Fibroblast of skin of abdomen (primary cell): ENCODE results near the gene TNFAIP8L3.
"Not testable (repeated sequence)": the region's sequence is repeated elsewhere in the genome, so short reads cannot be mapped to it uniquely, and the experiment has no call there.

Experiments used
- DNase-seq: peaks from one replicate; pipeline ENCODE4 v3.0.0-alpha.2; 2013

TNFAIP8L3 gene

DNA sequence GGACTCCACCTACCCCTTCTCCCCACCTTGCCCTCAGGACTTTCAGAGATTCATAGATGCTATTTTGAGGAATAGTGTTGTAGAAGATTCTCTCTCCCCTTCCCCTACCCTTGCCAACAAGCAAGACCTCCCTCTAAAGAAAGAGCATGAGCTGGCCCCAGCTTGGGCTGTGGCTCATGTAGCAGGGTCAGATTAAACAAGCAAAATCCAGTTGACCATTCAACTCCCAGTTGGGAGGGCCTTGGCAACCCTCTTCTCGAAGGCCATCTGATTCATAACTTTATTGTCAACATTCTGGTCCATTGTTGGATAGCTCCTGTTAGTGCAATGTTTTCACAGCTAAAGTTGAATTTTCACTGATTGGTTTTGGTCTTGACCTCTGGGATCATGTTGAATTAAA lies 41.1 kb downstream of the TNFAIP8L3 start:
- DNase-seq, result no peak

GRCh38 chr15:51051776-51052175 lies 42.9 kb downstream of the TNFAIP8L3 start:
- DNase-seq, result no peak

DNA sequence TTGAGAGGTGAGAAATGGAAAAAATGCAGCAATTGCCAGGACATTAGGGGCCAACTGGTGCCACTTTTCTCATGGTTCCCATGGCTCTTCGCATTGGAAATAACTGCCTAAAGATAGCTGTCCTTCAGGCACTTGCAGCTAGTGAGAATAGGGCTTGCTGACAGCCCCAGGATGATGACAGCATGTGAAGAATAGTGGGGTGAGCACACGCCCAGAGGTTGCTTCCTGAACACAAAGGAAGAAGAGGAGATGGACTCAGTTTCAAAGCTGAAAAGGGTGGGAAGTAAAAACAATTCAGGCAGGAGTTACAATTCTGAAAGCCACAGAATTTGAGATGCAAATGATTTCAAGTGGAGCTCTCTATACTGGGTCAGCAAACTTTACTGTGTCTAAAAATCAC lies 45.6 kb downstream of the TNFAIP8L3 start:
- no peak for DNase-seq

DNA sequence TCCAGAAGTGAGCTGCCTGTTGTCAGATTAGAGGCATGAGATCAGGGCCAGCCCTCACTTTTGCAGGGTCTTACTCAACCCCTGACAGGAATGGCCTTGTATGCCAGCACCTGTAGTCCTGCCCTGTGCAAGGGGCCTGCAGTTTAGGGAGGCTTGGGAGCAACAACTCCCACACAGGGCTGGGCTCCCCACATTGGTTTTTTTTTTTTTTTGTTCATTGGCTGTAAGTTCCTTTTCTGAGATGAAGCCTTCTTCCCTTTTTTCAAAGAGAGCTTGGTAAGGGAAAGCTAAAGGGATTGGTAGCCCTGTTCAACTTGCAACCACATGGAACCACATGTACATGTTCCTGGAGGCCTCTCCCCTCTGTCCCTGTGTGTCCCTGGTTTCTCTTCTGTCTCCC lies 46.4 kb downstream of the TNFAIP8L3 start:
- DNase-seq, result no peak

- DNase-seq, result peak; percentile 14
Observed at GRCh38 chr15:51046799-51047449, 47.8 kb downstream of the TNFAIP8L3 start.

GRCh38 chr15:51046016-51046415 lies 48.7 kb downstream of the TNFAIP8L3 start:
- DNase-seq, result no peak

- no peak for DNase-seq
Observed at GRCh38 chr15:51044037-51044727, 50.5 kb downstream of the TNFAIP8L3 start.

GRCh38 chr15:51038974-51039319 lies 55.8 kb downstream of the TNFAIP8L3 start:
- DNase-seq, result no peak

GRCh38 chr15:51038162-51038973 lies 56.3 kb downstream of the TNFAIP8L3 start:
- DNase-seq, result no peak

- DNase-seq, result not testable (repeated sequence)
Observed at GRCh38 chr15:51037474-51037873, 57.2 kb downstream of the TNFAIP8L3 start.

DNA sequence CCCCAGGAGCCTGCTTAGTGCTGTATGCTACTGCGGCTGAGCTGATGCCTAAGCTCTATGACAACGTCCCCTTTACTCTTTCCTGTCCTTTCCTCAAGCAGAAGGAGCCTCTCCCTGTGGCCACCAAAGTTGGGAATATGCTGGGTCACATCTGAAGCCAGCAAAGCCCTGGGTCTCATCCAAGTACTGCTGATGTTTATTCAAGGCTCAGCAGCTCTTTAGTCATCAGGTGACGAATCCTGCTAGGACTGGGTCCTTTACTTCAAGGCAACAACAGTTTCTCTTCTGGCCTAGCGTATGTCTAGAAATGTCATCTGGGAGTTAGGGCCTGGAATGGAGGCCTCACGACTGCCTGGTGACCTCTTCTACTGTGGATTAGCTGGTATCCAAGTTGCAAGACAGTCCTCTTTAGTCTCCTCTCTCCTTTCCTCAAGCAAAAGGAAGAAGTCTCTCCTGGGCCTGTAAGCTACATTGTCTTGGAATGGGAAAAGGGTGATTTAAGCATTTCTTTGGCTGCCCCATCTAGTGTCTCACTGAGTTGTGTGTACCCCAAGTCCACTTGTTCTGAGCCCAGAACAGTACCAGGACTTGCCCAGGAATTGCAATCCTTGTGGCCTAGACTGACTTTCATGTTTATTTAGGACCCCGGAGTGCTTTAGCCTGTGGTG lies 63.9 kb downstream of the TNFAIP8L3 start:
- DNase-seq, result peak; percentile 18

GRCh38 chr15:51025454-51025846 lies 69.3 kb downstream of the TNFAIP8L3 start:
- no peak for DNase-seq

DNA sequence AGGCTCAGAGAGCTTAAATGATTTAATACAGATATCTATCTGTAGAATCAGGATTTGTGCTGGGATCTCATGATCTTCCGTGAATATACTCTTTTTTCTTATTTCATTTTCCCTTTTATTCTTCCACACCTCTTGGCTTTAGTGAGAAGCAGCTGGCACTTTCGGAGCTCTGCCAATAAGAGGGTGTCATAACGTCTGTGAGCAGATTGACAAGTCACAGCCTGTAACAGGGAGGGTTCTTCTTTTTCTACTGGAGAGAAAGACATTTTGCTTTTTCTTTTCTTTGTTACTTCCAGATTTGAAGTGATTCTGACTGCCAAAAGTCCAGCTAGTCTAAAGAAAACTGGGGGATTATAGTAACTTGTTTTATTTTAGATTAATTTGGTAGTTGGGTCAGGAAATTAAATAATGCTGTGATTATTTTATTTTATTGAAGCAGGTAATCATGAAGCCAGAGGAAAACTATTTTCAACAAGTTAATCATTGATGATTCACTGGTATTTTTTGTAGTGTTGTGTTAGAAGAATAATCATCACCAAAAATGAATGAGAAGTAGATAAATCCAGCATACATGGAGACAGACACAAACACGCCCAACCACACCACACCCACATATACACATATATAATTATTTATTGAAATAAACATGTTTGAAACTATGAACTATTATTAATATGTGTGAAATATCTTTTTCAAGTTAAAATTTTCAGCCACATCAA lies 69.8 kb downstream of the TNFAIP8L3 start:
- peak; percentile 14 for DNase-seq

GRCh38 chr15:51023499-51023898 lies 71.2 kb downstream of the TNFAIP8L3 start:
- DNase-seq, result no peak

- no peak for DNase-seq
Observed at GRCh38 chr15:51022206-51022605, 72.5 kb downstream of the TNFAIP8L3 start.

GRCh38 chr15:51016615-51017014 lies 78.1 kb downstream of the TNFAIP8L3 start:
- DNase-seq, result no peak

DNA sequence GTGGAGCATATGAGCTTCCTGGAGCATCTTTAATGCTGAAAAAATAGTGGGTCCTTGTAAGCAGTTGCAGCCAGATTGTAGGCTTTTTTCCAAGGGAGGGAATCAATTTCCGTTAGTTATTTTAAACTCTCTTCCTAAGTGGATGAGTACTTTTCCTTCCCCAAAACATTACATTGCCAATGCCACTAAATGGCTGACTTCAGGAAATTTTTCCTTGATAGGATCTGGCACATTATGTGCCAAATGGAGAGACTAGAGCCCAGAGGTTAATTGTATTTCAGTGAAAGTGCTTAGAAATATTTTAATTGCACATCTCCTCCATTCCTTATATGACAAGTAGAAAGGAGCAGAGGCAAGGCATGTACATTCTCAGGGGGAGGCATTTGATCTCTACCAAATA lies 83.5 kb downstream of the TNFAIP8L3 start:
- no peak for DNase-seq

GRCh38 chr15:51007131-51007666 lies 87.5 kb downstream of the TNFAIP8L3 start:
- DNase-seq, result no peak
